ENCODE data around the gene SLC25A11. TPM values are rescaled to one million over a fixed set of nuclear protein-coding genes. Genes with fewer than 3 reads are reported as not detected.

The SLC25A11 gene
- polyA plus RNA-seq, 1 of the 3 experiments (the other 2 are of a cell fraction) = 82.8 TPM

DNA sequence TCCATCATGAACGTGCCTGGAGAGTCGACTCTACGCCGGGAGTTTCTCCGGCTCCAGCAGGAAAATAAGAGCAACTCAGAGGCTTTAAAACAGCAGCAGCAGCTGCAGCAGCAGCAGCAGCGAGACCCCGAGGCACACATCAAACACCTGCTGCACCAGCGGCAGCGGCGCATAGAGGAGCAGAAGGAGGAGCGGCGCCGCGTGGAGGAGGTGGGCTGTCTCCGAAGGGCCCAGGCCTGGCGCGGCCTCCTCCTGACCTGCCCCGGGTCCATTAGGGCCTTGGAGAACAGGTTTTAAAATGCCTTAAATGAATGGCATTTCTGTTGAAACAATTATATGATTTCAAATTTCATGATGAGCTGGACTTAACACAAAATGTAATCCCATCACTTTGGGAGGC lies 52.3 kb downstream of the SLC25A11 start:
- 92% methylated on average over 12 of the region's 18 CpGs for WGBS (ENCODE audit: low lambda C conversion rate)
- Histone ChIP-seq H3K4me1 (ENCODE audit: control insufficient read depth in 1 of 2, insufficient read depth in 2 of 2, low read depth in 1 of 2, low read length in 1 of 2) (no peaks in the 10 kb centered on the region), H3K27me3 (ENCODE audit: insufficient read depth) (no peaks in the 10 kb centered on the region), H3K9me2 (no peaks in the 10 kb centered on the region), H3F3A (replicated peaks; ENCODE audit: insufficient read depth) (peaks cover 3% of the 10 kb centered on the region), H3K36me3 (replicated peaks in 1 of 2; ENCODE audit: control insufficient read depth in 1 of 2, insufficient read depth in 2 of 2, low read length in 1 of 2) (peaks cover 4 to 54% of the 10 kb centered on the region in 2 experiments), H3K9ac (no peak overlapping the region), H3K4me3 (ENCODE audit: low read depth in 2 of 2, low read length in 1 of 2) (no peak overlapping the region), H2AFZ (ENCODE audit: low read depth) (no peak overlapping the region), H3K4me2 (no peak overlapping the region), H4K20me1 (ENCODE audit: insufficient read depth) (no peaks in the 10 kb centered on the region), H3K79me2 (ENCODE audit: insufficient read depth) (no peaks in the 10 kb centered on the region), H3K27ac (ENCODE audit: low read depth in 2 of 2, low read length in 1 of 2) (no peak overlapping the region), H3K9me3 (no peaks in the 10 kb centered on the region)
- DNase-seq = no peak
- POLR2A ChIA-PET = no interaction called here
- CTCF ChIA-PET = interaction anchor here (1.0 to 16.4 kb wide), 6 partner anchors 14 to 120 kb away, joined by 3 to 235 read pairs (median 7); partner anchors contain the start of genes C17orf107, CHRNE, GLTPD2 and VMO1
- TF ChIP-seq, protein P1, sequence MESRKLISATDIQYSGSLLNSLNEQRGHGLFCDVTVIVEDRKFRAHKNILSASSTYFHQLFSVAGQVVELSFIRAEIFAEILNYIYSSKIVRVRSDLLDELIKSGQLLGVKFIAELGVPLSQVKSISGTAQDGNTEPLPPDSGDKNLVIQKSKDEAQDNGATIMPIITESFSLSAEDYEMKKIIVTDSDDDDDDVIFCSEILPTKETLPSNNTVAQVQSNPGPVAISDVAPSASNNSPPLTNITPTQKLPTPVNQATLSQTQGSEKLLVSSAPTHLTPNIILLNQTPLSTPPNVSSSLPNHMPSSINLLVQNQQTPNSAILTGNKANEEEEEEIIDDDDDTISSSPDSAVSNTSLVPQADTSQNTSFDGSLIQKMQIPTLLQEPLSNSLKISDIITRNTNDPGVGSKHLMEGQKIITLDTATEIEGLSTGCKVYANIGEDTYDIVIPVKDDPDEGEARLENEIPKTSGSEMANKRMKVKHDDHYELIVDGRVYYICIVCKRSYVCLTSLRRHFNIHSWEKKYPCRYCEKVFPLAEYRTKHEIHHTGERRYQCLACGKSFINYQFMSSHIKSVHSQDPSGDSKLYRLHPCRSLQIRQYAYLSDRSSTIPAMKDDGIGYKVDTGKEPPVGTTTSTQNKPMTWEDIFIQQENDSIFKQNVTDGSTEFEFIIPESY (IDR thresholded peaks at IDR 0.05; ENCODE audit: borderline replicate concordance, low read depth) = no peak
- TF ChIP-seq EZH2phosphoT487 (IDR thresholded peaks at IDR 0.05; ENCODE audit: borderline replicate concordance, low read depth) (no peak), TAF1 (IDR thresholded peaks at IDR 0.05; ENCODE audit: borderline replicate concordance, low read depth, low read length) (no peak), POLR2AphosphoS5 (IDR thresholded peaks at IDR 0.05; ENCODE audit: low read depth, low read length) (no peak), CHD2 (IDR thresholded peaks at IDR 0.05; ENCODE audit: low read length, partially characterized antibody) (no peak)

Small RNAs within 50 kb of the gene (small RNA-seq; reads per million reads assigned to genes)
- gene MIR6864 (0 to 0.11 (median 0) reads per million in 7 experiments), gene MIR6865 (0 to 2.3 (median 0) reads per million in 7 experiments)

Other genes starting within 250 kb of the SLC25A11 start
- gene PELP1, start 235.9 kb downstream of the SLC25A11 start, polyA plus RNA-seq (2012; rRNA removed) = 12.2 and 21.8 TPM in 2 replicates
- 17.3 and 24.6 TPM in 2 replicates for gene ARRB2, start 229.4 kb downstream of the SLC25A11 start, polyA plus RNA-seq (2012; rRNA removed)
- 51.0 and 54.4 TPM in 2 replicates for gene MED11, start 208.6 kb downstream of the SLC25A11 start, polyA plus RNA-seq (2012; rRNA removed)
- gene ZMYND15, start 200.2 kb downstream of the SLC25A11 start, polyA plus RNA-seq (2012; rRNA removed) = 0.06 and 0.08 TPM in 2 replicates
- 3.4 and 4.3 TPM in 2 replicates for gene CXCL16, start 200.1 kb downstream of the SLC25A11 start, polyA plus RNA-seq (2012; rRNA removed)
- not detected in 2 replicates for gene TM4SF5, start 168.2 kb downstream of the SLC25A11 start, polyA plus RNA-seq (2012; rRNA removed)
- gene VMO1, start 153.7 kb downstream of the SLC25A11 start, polyA plus RNA-seq (2012; rRNA removed) = 0.76 and 1.3 TPM in 2 replicates
- not detected in 2 replicates for gene GLTPD2, start 151.1 kb downstream of the SLC25A11 start, polyA plus RNA-seq (2012; rRNA removed)
- 325 and 331 TPM in 2 replicates for gene PSMB6, start 143.9 kb downstream of the SLC25A11 start, polyA plus RNA-seq (2012; rRNA removed)
- 42.5 and 49.2 TPM in 2 replicates for gene PLD2, start 132.9 kb downstream of the SLC25A11 start, polyA plus RNA-seq (2012; rRNA removed)
- gene MINK1, start 106.7 kb downstream of the SLC25A11 start, polyA plus RNA-seq (2012; rRNA removed) = 53.2 and 64.7 TPM in 2 replicates
- 0.44 and 0.52 TPM in 2 replicates for gene C17orf107, start 40.5 kb downstream of the SLC25A11 start, polyA plus RNA-seq (2012; rRNA removed)
- 0.54 and 0.71 TPM in 2 replicates for gene CHRNE, start 36.9 kb downstream of the SLC25A11 start, polyA plus RNA-seq (2012; rRNA removed)
- not detected in 2 replicates for gene GP1BA, start 7.8 kb downstream of the SLC25A11 start, polyA plus RNA-seq (2012; rRNA removed)
- gene RNF167, start 222 bp upstream of the SLC25A11 start, polyA plus RNA-seq (2012; rRNA removed) = 96.5 and 115 TPM in 2 replicates
- gene PFN1, start 8.5 kb upstream of the SLC25A11 start, polyA plus RNA-seq (2012; rRNA removed) = 1,627 and 2,484 TPM in 2 replicates
- gene ENO3, start 11.1 kb upstream of the SLC25A11 start, polyA plus RNA-seq (2012; rRNA removed) = 29.2 and 32.5 TPM in 2 replicates
- 122 and 133 TPM in 2 replicates for gene SPAG7, start 27.8 kb upstream of the SLC25A11 start, polyA plus RNA-seq (2012; rRNA removed)
- 18.4 and 27.0 TPM in 2 replicates for gene CAMTA2, start 47.6 kb upstream of the SLC25A11 start, polyA plus RNA-seq (2012; rRNA removed)
- gene INCA1, start 57.5 kb upstream of the SLC25A11 start, polyA plus RNA-seq (2012; rRNA removed) = 1.2 and 1.3 TPM in 2 replicates
- gene KIF1C, start 57.9 kb upstream of the SLC25A11 start, polyA plus RNA-seq (2012; rRNA removed) = 36.7 and 58.2 TPM in 2 replicates
- gene SLC52A1, start 95.4 kb upstream of the SLC25A11 start, polyA plus RNA-seq (2012; rRNA removed) = 0.49 and 0.55 TPM in 2 replicates
- gene ZFP3, start 138.4 kb upstream of the SLC25A11 start, polyA plus RNA-seq (2012; rRNA removed) = 1.5 and 2.3 TPM in 2 replicates
- 3.4 and 3.6 TPM in 2 replicates for gene ZNF232, start 171.8 kb upstream of the SLC25A11 start, polyA plus RNA-seq (2012; rRNA removed)
- not detected in 2 replicates for gene USP6, start 176.0 kb upstream of the SLC25A11 start, polyA plus RNA-seq (2012; rRNA removed)